ENCODE measurements around the gene KCNC3. TPM values are rescaled to one million over a fixed set of nuclear protein-coding genes. Genes with fewer than 3 reads are reported as not detected.

KCNC3 gene
- total and polyA plus RNA-seq, 2 of the 13 experiments (the other 11 are each of a cell fraction or from before 2014, with no cell fraction given), result 0.29 to 1.7 TPM

- TF ChIP-seq, protein P1, sequence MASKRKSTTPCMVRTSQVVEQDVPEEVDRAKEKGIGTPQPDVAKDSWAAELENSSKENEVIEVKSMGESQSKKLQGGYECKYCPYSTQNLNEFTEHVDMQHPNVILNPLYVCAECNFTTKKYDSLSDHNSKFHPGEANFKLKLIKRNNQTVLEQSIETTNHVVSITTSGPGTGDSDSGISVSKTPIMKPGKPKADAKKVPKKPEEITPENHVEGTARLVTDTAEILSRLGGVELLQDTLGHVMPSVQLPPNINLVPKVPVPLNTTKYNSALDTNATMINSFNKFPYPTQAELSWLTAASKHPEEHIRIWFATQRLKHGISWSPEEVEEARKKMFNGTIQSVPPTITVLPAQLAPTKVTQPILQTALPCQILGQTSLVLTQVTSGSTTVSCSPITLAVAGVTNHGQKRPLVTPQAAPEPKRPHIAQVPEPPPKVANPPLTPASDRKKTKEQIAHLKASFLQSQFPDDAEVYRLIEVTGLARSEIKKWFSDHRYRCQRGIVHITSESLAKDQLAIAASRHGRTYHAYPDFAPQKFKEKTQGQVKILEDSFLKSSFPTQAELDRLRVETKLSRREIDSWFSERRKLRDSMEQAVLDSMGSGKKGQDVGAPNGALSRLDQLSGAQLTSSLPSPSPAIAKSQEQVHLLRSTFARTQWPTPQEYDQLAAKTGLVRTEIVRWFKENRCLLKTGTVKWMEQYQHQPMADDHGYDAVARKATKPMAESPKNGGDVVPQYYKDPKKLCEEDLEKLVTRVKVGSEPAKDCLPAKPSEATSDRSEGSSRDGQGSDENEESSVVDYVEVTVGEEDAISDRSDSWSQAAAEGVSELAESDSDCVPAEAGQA (IDR thresholded peaks at IDR 0.05; ENCODE audit: low read depth), result no peak
- TF ChIP-seq, protein P1 (CRISPR knock-in tag; IDR thresholded peaks at IDR 0.05; ENCODE audit: borderline replicate concordance), result no peak
Observed at GRCh38 chr19:50327013-50327412, 2.2 kb downstream of the KCNC3 start (continued).

DNA sequence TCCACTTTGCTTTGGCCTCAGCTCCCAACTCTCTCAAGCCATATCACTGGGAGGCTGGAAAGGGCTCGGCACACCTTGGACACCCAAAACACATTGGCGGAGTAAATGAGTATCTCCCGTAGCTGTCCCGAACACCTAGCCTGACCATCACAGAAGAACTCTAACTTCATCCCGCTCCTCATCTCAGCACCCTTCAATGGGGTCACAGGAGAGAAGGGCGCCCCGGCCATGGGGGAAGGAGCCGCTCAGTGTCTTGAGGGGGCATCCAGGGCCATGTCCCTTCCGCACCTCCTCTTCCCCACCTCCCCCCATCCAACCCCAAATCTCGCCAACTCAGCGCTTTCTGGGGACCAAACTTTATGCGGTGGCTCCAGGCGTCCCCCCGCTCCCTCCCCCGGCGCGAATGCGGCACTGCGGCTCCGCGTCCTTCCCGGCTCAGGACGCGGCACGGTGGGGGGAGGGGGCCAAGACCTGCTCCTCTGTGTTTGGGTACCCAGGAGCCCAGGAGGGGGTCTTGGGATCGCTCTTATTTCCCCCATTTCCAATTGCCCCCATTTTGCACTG lies 3.0 kb downstream of the KCNC3 start:
- Histone ChIP-seq H3K4me2 (ENCODE audit: low read depth, low read length) (peak overlapping the region; percentile 77), H3K27ac (ENCODE audit: extremely low read length, insufficient read depth, low read length) (no peak overlapping the region), H2AFZ (ENCODE audit: low read length) (no peak overlapping the region), H3K4me1 (ENCODE audit: insufficient read depth, low read length) (peaks cover 47% of the 10 kb centered on the region), H3K4me3 (replicated peaks in 1 of 3; ENCODE audit: insufficient read depth in 1 of 3, low read depth in 2 of 3, low read length in 3 of 3) (peak overlapping the region in 2 of 3 experiments; percentile 40 to 62; a peak in 4 of 6 replicates), H3K9ac (ENCODE audit: insufficient read depth, low read depth, low read length) (no peak overlapping the region; the same call in 1 of the 2 replicates), H3K79me2 (ENCODE audit: insufficient read depth, low read length) (no peaks in the 10 kb centered on the region), H3K9me3 (ENCODE audit: low read length) (no peaks in the 10 kb centered on the region), H3K27me3 (ENCODE audit: control insufficient read depth in 1 of 2, insufficient read depth in 2 of 2, low read length in 2 of 2) (no peaks in the 10 kb centered on the region), H4K20me1 (ENCODE audit: insufficient read depth, low read length) (peaks cover 7% of the 10 kb centered on the region; the same call in 1 of the 2 replicates), H3K36me3 (replicated peaks in 1 of 2; ENCODE audit: control insufficient read depth in 1 of 2, insufficient read depth in 2 of 2, low read length in 2 of 2) (peaks cover 0 to 3% of the 10 kb centered on the region in 2 experiments; a peak in 3 of 5 replicates)
- DNase-seq (ENCODE audit: low spot score), result no peak
- no peak for ATAC-seq
- POLR2A ChIA-PET, result interaction anchor here (0.7 to 1.8 kb wide), 5 partner anchors 7 to 178 kb away, joined by 3 to 7 read pairs (median 5); no protein-coding TSS in a partner anchor
- intact Hi-C loops (cut with micrococcal nuclease; ENCODE audit: unreplicated experiment), result loop anchor here (5.0 kb wide), 1 partner anchor 64 kb away; no protein-coding TSS in a partner anchor
- CTCF ChIA-PET (ENCODE audit: low intra/inter-chr PET ratio, low total read pairs), result no interaction called here
- in situ Hi-C loops (cut with HindIII; ENCODE audit: extremely low pct_ligation_motif_present, low pct_unique_long_range_greater_than_20kb), result loop anchor here (5.0 kb wide), 1 partner anchor 64 kb away; no protein-coding TSS in a partner anchor
- BruUV-seq (replicated peaks), result no TSS peak
- WGBS (ENCODE audit: low lambda C conversion rate), result 59% methylated on average over 26 of the region's 26 CpGs
- no peak for FAIRE-seq
- TF ChIP-seq ZNF556 (CRISPR knock-in tag; IDR thresholded peaks at IDR 0.05; ENCODE audit: borderline replicate concordance) (no peak), HHEX (CRISPR knock-in tag; IDR thresholded peaks at IDR 0.05) (no peak), ZNF775 (CRISPR knock-in tag; IDR thresholded peaks at IDR 0.05; ENCODE audit: borderline replicate concordance) (no peak), MAFK (conservative IDR thresholded peaks at IDR 0.05 in 1 of 2, IDR thresholded peaks at IDR 0.05 in 1 of 2; ENCODE audit: low read length in 2 of 2) (peak; percentile 92 to 95), TEAD3 (CRISPR knock-in tag; optimal IDR thresholded peaks at IDR 0.05; ENCODE audit: borderline replicate concordance) (no peak), ZNF629 (CRISPR knock-in tag; conservative IDR thresholded peaks at IDR 0.05) (no peak), ZNF441 (CRISPR knock-in tag; IDR thresholded peaks at IDR 0.05; ENCODE audit: borderline replicate concordance) (peak; percentile 26; the same call in 1 of the 2 replicates)
- TF ChIP-seq, protein P2, sequence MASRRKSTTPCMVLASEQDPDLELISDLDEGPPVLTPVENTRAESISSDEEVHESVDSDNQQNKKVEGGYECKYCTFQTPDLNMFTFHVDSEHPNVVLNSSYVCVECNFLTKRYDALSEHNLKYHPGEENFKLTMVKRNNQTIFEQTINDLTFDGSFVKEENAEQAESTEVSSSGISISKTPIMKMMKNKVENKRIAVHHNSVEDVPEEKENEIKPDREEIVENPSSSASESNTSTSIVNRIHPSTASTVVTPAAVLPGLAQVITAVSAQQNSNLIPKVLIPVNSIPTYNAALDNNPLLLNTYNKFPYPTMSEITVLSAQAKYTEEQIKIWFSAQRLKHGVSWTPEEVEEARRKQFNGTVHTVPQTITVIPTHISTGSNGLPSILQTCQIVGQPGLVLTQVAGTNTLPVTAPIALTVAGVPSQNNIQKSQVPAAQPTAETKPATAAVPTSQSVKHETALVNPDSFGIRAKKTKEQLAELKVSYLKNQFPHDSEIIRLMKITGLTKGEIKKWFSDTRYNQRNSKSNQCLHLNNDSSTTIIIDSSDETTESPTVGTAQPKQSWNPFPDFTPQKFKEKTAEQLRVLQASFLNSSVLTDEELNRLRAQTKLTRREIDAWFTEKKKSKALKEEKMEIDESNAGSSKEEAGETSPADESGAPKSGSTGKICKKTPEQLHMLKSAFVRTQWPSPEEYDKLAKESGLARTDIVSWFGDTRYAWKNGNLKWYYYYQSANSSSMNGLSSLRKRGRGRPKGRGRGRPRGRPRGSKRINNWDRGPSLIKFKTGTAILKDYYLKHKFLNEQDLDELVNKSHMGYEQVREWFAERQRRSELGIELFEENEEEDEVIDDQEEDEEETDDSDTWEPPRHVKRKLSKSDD (CRISPR knock-in tag; IDR thresholded peaks at IDR 0.05; ENCODE audit: low read depth), result no peak

Data from HepG2 (cell line).